BE2C (cell line): ENCODE results near the gene COQ2.

Experiments used
- DNase-seq: peaks from one replicate; pipeline ENCODE4 v3.0.0-alpha.2; 2020
- H3K27me3 ChIP-seq: fragments of 250-450 bp; sonication (Bioruptor Pico); 2 replicates; pipeline ENCODE4 v1.5.1; 2020; ENCODE audit warnings: mild to moderate bottlenecking
- H3K36me3 ChIP-seq: fragments of 250-450 bp; sonication (Bioruptor Pico); 2 replicates; pipeline ENCODE4 v1.5.1; 2020; ENCODE audit warnings: mild to moderate bottlenecking
- H3K4me1 ChIP-seq: fragments of 250-450 bp; sonication (Bioruptor Pico); 2 replicates; pipeline ENCODE4 v1.5.1; 2020
- H3K4me3 ChIP-seq: 2 replicates; pipeline ENCODE4 v1.5.1; 2011; ENCODE audit warnings: low read depth, low read length
- H3K9me3 ChIP-seq: fragments of 250-450 bp; sonication (Bioruptor Pico); 2 replicates; pipeline ENCODE4 v1.5.1; 2020
- CTCF ChIP-seq: IDR thresholded peaks from 2 replicates; pipeline ENCODE4 v1.5.1; 2012; ENCODE audit warnings: mild to moderate bottlenecking, low read depth, low read length

The COQ2 gene

GRCh38 chr4:83217721-83218522 lies 66.7 kb downstream of the COQ2 start:
- Histone ChIP-seq H3K36me3 (no peaks in the 10 kb centered on the region), H3K4me1 (no peaks in the 10 kb centered on the region), H3K4me3 (no peak overlapping the region), H3K27me3 (no peaks in the 10 kb centered on the region), H3K9me3 (no peaks in the 10 kb centered on the region)
- DNase-seq, result no peak
- TF ChIP-seq CTCF, result no peak

- no peak for DNase-seq
- no peak overlapping the region for H3K4me3 ChIP-seq
- H3K4me1 ChIP-seq, result no peaks in the 10 kb centered on the region
- H3K36me3 ChIP-seq, result no peaks in the 10 kb centered on the region
- no peak for TF ChIP-seq CTCF
- no peaks in the 10 kb centered on the region for H3K27me3 ChIP-seq
- H3K9me3 ChIP-seq, result no peaks in the 10 kb centered on the region
Measured at GRCh38 chr4:83216959-83217683, 67.5 kb downstream of the COQ2 start.

- Histone ChIP-seq H3K27me3 (no peaks in the 10 kb centered on the region), H3K4me1 (no peaks in the 10 kb centered on the region), H3K4me3 (no peak overlapping the region), H3K9me3 (no peaks in the 10 kb centered on the region), H3K36me3 (no peaks in the 10 kb centered on the region)
- no peak for DNase-seq
- TF ChIP-seq CTCF, result no peak
Measured at GRCh38 chr4:83214079-83214478, 70.5 kb downstream of the COQ2 start.
